ENCODE data around the gene PIK3CA.

- no peak for TF ChIP-seq ZNF274 (IDR thresholded peaks at IDR 0.05; ENCODE audit: insufficient read depth, insufficient read length)
- no peak for TF ChIP-seq POLR2AphosphoS5 (IDR thresholded peaks at IDR 0.05; ENCODE audit: low read length)
- no peak for TF ChIP-seq ZBTB40 (IDR thresholded peaks at IDR 0.05; ENCODE audit: borderline replicate concordance)
- no peak for TF ChIP-seq CTCF (IDR thresholded peaks at IDR 0.05 in 2 of 3, conservative IDR thresholded peaks at IDR 0.05 in 1 of 3; ENCODE audit: control insufficient read depth in 2 of 3, extremely low read depth in 1 of 3, insufficient read depth in 1 of 3, low read depth in 3 of 3, low read length in 3 of 3)
These were observed 14.6 kb upstream of the PIK3CA start for GRCh38 chr3:179133575-179133974.

Data from GM12878 (cell line).